ENCODE data around the gene GPR63.

DNA sequence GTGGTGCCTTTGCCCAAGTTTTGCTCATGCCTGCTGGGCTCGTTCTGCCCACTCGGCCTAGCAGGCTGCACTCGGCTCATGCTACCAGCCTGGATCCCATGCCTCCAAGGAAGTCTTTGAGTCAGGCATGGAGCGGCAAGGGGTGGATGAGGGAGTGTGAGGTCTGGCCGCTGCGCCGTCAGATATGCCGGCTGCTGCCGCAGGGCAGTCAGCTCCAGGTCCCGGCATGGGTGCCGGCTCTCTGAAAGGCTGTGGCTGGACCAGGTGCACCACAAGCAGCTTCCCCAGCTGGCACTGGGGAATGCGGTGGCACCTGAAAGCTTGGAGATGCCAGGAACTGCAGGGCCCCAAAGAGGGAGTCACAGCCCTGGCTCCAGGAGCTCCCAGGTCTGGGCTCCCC, 75.5 kb downstream of the GPR63 start:
- no peak for TF ChIP-seq TAF1 (IDR thresholded peaks at IDR 0.05; ENCODE audit: borderline replicate concordance, insufficient read depth, low read length)
- TF ChIP-seq POLR2AphosphoS5 (IDR thresholded peaks at IDR 0.05; ENCODE audit: low read depth, low read length): no peak
- TF ChIP-seq, protein P1, sequence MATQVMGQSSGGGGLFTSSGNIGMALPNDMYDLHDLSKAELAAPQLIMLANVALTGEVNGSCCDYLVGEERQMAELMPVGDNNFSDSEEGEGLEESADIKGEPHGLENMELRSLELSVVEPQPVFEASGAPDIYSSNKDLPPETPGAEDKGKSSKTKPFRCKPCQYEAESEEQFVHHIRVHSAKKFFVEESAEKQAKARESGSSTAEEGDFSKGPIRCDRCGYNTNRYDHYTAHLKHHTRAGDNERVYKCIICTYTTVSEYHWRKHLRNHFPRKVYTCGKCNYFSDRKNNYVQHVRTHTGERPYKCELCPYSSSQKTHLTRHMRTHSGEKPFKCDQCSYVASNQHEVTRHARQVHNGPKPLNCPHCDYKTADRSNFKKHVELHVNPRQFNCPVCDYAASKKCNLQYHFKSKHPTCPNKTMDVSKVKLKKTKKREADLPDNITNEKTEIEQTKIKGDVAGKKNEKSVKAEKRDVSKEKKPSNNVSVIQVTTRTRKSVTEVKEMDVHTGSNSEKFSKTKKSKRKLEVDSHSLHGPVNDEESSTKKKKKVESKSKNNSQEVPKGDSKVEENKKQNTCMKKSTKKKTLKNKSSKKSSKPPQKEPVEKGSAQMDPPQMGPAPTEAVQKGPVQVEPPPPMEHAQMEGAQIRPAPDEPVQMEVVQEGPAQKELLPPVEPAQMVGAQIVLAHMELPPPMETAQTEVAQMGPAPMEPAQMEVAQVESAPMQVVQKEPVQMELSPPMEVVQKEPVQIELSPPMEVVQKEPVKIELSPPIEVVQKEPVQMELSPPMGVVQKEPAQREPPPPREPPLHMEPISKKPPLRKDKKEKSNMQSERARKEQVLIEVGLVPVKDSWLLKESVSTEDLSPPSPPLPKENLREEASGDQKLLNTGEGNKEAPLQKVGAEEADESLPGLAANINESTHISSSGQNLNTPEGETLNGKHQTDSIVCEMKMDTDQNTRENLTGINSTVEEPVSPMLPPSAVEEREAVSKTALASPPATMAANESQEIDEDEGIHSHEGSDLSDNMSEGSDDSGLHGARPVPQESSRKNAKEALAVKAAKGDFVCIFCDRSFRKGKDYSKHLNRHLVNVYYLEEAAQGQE (IDR thresholded peaks at IDR 0.05; ENCODE audit: insufficient read depth in 1 of 2, low read depth in 2 of 2, low read length in 2 of 2): no peak
- TF ChIP-seq SIN3A (IDR thresholded peaks at IDR 0.05; ENCODE audit: borderline replicate concordance, insufficient read depth, low read length): no peak

Data from PFSK-1 (cell line).